B cell (primary cell): ENCODE results near the gene GABRR2. TPM values are rescaled to one million over a fixed set of nuclear protein-coding genes. Genes with fewer than 3 reads are reported as not detected.

Experiments
- ATAC-seq: fragments of 200-7000 bp; cut with Tn5 transposase; one replicate; pipeline ENCODE4 v1.10.0; 2021; ENCODE audit warnings: low read depth, mild to moderate bottlenecking, moderate number of reproducible peaks, moderate library complexity
- CTCF ChIA-PET: fragments of 350-600 bp; sonication (Branson Sonifier 250); formaldehyde crosslinking; loops from one replicate; lab custom pipeline; 2021; ENCODE audit warnings: antibody characterized with exemption, inconsistent platforms; lab: Charles Lee
- POLR2A ChIA-PET: fragments of 350-600 bp; sonication (Branson Sonifier 250); formaldehyde crosslinking; loops from one replicate; lab custom pipeline; 2021; ENCODE audit warnings: antibody characterized with exemption; lab: Charles Lee
- DNase-seq: peaks from one replicate; pipeline ENCODE4 v3.0.0; 2013
- H2AFZ ChIP-seq: 2 replicates; pipeline ENCODE4 v1.6.1; 2012; ENCODE audit warnings: mild to moderate bottlenecking, low read depth, low read length; ENCODE audit not compliant: insufficient read depth, poor library complexity, severe bottlenecking
- H3K27ac ChIP-seq, 2 donors: 1 replicate in 1 of 2; 2 replicates in 1 of 2; pipeline ENCODE4 v1.5.1; 2012 to 2013; ENCODE audit warnings: low read length in 2 of 2, mild to moderate bottlenecking in 2 of 2, moderate library complexity in 1 of 2
- H3K27me3 ChIP-seq, 4 experiments: fragments of 200-600 bp in 1 of 4; sonication (generic) in 1 of 4; replicated peaks in 1 of 4; 1 replicate in 2 of 4; 2 replicates in 2 of 4; pipeline versions ENCODE4 v1.6.1 to v1.7.0; 2013 to 2016; ENCODE audit warnings: low read length in 3 of 4, mild to moderate bottlenecking in 2 of 4, mixed read lengths in 1 of 4, moderate library complexity in 1 of 4; ENCODE audit not compliant: insufficient read depth in 4 of 4, control insufficient read depth in 3 of 4; ENCODE audit errors: control extremely low read depth in 1 of 4
- H3K36me3 ChIP-seq, 2 experiments: replicated peaks in 1 of 2; 1 replicate in 1 of 2; 2 replicates in 1 of 2; pipeline versions ENCODE4 v1.6.1 to v1.7.1; 2013; ENCODE audit warnings: low read length in 1 of 2; ENCODE audit not compliant: insufficient read depth in 2 of 2, control insufficient read depth in 1 of 2; ENCODE audit errors: control extremely low read depth in 1 of 2, extremely low read depth in 1 of 2
- H3K4me1 ChIP-seq, 2 donors: fragments of 200-600 bp in 1 of 2; sonication (generic) in 1 of 2; 1 replicate in 1 of 2; 2 replicates in 1 of 2; pipeline versions ENCODE4 v1.5.1 to v1.6.1; 2013 to 2017; ENCODE audit warnings: low read length in 2 of 2; ENCODE audit not compliant: control insufficient read depth in 2 of 2, insufficient read depth in 2 of 2
- H3K4me2 ChIP-seq: replicated peaks from 2 replicates; pipeline ENCODE3; 2012; ENCODE audit warnings: mild to moderate bottlenecking, low read depth, low read length; ENCODE audit not compliant: poor library complexity, severe bottlenecking
- H3K4me3 ChIP-seq, 5 experiments: fragments of 200-600 bp in 1 of 5; sonication (generic) in 1 of 5; 1 replicate in 3 of 5; 2 replicates in 2 of 5; pipeline versions ENCODE4 v1.5.1 to v1.7.0; 2011 to 2016; ENCODE audit warnings: low read length in 4 of 5, mild to moderate bottlenecking in 4 of 5, low read depth in 2 of 5, control low read depth in 1 of 5, moderate library complexity in 1 of 5; ENCODE audit not compliant: insufficient read depth in 1 of 5; ENCODE audit errors: control extremely low read depth in 1 of 5, extremely low read depth in 1 of 5
- H3K79me2 ChIP-seq: fragments of 200-600 bp; sonication (generic); one replicate; pipeline ENCODE4 v1.6.0; 2016; ENCODE audit warnings: low read length; ENCODE audit not compliant: control insufficient read depth, insufficient read depth
- H3K9ac ChIP-seq: fragments of 200-600 bp; sonication (generic); 2 replicates; pipeline ENCODE4 v1.6.1; 2017; ENCODE audit warnings: mild to moderate bottlenecking, low read length, moderate library complexity
- H3K9me3 ChIP-seq, 3 donors: one replicate each; pipeline versions ENCODE4 v1.6.1 to v1.7.1; 2013; ENCODE audit warnings: low read length in 2 of 3; ENCODE audit not compliant: control insufficient read depth in 2 of 3, insufficient read depth in 1 of 3; ENCODE audit errors: control extremely low read depth in 1 of 3
- H4K20me1 ChIP-seq: 2 replicates; pipeline ENCODE4 v1.6.0; 2012; ENCODE audit warnings: mild to moderate bottlenecking, low read length; ENCODE audit not compliant: insufficient read depth, control insufficient read depth, poor library complexity, severe bottlenecking
- H3K27ac Mint-ChIP-seq: one replicate; pipeline ENCODE4 v1.8.0; 2021; ENCODE audit warnings: mixed read lengths
- H3K27me3 Mint-ChIP-seq: one replicate; pipeline ENCODE4 v1.8.0; 2021; ENCODE audit warnings: mixed read lengths
- H3K4me1 Mint-ChIP-seq: one replicate; pipeline ENCODE4 v1.8.0; 2021; ENCODE audit warnings: mixed read lengths
- H3K4me3 Mint-ChIP-seq: one replicate; pipeline ENCODE4 v1.8.0; 2021; ENCODE audit warnings: mixed read lengths
- H3K9me3 Mint-ChIP-seq: one replicate; pipeline ENCODE4 v1.8.0; 2022; ENCODE audit warnings: mixed read lengths; ENCODE audit not compliant: insufficient read depth
- EZH2 ChIP-seq: IDR thresholded peaks from 2 replicates; pipeline ENCODE4 v1.6.1; 2012; ENCODE audit warnings: borderline replicate concordance, low read depth, mild to moderate bottlenecking, moderate library complexity, low read length; ENCODE audit not compliant: insufficient read depth, poor library complexity, severe bottlenecking
- WGBS: methylation state at CpG from one replicate; pipeline ENCODE4 v1.1.5; 2013; ENCODE audit warnings: missing lambda C conversion rate; ENCODE audit not compliant: insufficient coverage; 5-methylcytosine and 5-hydroxymethylcytosine counted together
- intact Hi-C: fragments of 100-400 bp; cut with micrococcal nuclease; formaldehyde crosslinking; loops from one replicate; pipeline ENCODE4 v1.10.0; 2022
- polyA plus RNA-seq: library from polyadenylated mRNA; depleted of rRNA; stranded (reverse); fragments of >200 nt; gene quantifications from 2 replicates; pipeline ENCODE4 v1.2.3, GENCODE V29; 2012
- total RNA-seq, 2 donors: library from RNA; stranded (reverse); fragments of 120-200 nt in 1 of 2; gene quantifications; 1 replicate in 1 of 2; 2 replicates in 1 of 2; pipeline versions ENCODE4 v1.2.3 to v1.2.4, GENCODE V29; 2013 to 2022
- TF ChIP-seq, protein P1 (sequence below): fragments of 200-600 bp; IDR thresholded peaks from one replicate; pipeline ENCODE4 v1.8.0; 2022; ENCODE audit warnings: antibody characterized with exemption, mild to moderate bottlenecking

GABRR2 gene
- total and polyA plus RNA-seq, 2 donors (not counting 1 experiment from before 2014, with no cell fraction given), result 0.59 to 4.7 TPM

DNA sequence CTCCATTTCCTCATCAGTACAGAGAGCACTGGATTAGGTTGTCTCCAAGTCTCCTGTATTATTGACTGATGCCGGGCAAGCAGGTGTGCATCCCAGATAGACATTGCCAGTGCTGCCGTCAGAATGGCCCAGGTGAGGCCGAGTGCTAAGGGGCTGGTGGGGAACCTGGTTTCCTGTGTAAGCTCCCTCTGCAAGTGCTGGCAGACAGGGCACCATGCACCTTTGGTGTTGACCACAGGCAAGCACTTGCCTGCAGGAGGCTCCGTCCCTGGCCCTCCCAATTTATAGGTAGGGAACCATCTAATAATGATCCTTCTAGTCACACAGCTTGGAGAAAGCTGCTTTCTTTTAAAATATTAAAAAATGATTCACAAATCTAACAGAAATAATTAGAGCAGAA lies 98.7 kb downstream of the GABRR2 start:
- intact Hi-C loops, result no loop called here
- 89% methylated on average over 3 of the region's 4 CpGs for WGBS
- no peak for TF ChIP-seq EZH2
- TF ChIP-seq, protein P1, sequence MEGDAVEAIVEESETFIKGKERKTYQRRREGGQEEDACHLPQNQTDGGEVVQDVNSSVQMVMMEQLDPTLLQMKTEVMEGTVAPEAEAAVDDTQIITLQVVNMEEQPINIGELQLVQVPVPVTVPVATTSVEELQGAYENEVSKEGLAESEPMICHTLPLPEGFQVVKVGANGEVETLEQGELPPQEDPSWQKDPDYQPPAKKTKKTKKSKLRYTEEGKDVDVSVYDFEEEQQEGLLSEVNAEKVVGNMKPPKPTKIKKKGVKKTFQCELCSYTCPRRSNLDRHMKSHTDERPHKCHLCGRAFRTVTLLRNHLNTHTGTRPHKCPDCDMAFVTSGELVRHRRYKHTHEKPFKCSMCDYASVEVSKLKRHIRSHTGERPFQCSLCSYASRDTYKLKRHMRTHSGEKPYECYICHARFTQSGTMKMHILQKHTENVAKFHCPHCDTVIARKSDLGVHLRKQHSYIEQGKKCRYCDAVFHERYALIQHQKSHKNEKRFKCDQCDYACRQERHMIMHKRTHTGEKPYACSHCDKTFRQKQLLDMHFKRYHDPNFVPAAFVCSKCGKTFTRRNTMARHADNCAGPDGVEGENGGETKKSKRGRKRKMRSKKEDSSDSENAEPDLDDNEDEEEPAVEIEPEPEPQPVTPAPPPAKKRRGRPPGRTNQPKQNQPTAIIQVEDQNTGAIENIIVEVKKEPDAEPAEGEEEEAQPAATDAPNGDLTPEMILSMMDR, result no peak

DNA sequence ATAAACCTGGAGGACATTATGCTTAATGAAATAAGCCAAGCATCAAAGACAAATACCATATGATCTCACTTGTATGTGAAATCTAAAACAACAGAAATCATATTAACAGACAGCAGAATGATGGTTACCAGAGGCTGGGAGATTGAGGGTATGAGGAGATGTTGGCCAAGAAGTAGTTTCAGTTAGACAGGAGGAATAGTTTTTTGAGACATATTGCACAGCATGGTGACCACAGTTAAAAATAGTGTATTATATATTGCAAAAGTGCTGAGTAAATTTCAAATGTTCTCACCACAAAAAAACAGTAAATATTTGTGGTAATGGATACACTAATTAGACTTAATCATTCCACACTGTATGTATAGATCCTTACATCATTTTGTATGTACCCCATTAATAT lies 99.7 kb downstream of the GABRR2 start:
- Mint-ChIP-seq H3K9me3 (no peaks in the 10 kb centered on the region), H3K27me3 (peaks cover 42% of the 10 kb centered on the region), H3K4me1 (no peaks in the 10 kb centered on the region), H3K4me3 (no peak overlapping the region), H3K27ac (no peak overlapping the region)
- intact Hi-C loops, result no loop called here
- DNase-seq (no peak), ATAC-seq (no peak)
- H3K79me2 ChIP-seq, result no peaks in the 10 kb centered on the region
- H3K36me3 ChIP-seq, result no peaks in the 10 kb centered on the region
- H3K27ac ChIP-seq, result no peak overlapping the region
- ChIA-PET CTCF (no interaction called here), POLR2A (no interaction called here)
- no peaks in the 10 kb centered on the region for H3K4me1 ChIP-seq
- peaks cover 0 to 7% (median 3%) of the 10 kb centered on the region in 4 experiments for H3K27me3 ChIP-seq
- H2AFZ ChIP-seq, result no peak overlapping the region
- H3K4me2 ChIP-seq, result no peak overlapping the region
- no peak overlapping the region for H3K4me3 ChIP-seq
- no peak overlapping the region for H3K9ac ChIP-seq
- no peaks in the 10 kb centered on the region for H4K20me1 ChIP-seq
- peaks cover 0 to 2% (median 0%) of the 10 kb centered on the region in 3 donors for H3K9me3 ChIP-seq
- TF ChIP-seq, protein P1, result no peak
- no peak for TF ChIP-seq EZH2

More for the DNA sequence above, 98.7 kb downstream of the GABRR2 start:
- Mint-ChIP-seq H3K9me3 (no peaks in the 10 kb centered on the region), H3K4me3 (no peak overlapping the region), H3K27ac (no peak overlapping the region), H3K4me1 (no peaks in the 10 kb centered on the region), H3K27me3 (peaks cover 39% of the 10 kb centered on the region)
- DNase-seq (no peak), ATAC-seq (no peak)
- no peak overlapping the region for H3K4me2 ChIP-seq
- H3K36me3 ChIP-seq, result no peaks in the 10 kb centered on the region
- peaks cover 0 to 2% (median 0%) of the 10 kb centered on the region in 3 donors for H3K9me3 ChIP-seq
- H3K4me3 ChIP-seq, result no peak overlapping the region
- no peak overlapping the region for H2AFZ ChIP-seq
- H3K27ac ChIP-seq, result no peak overlapping the region
- no peaks in the 10 kb centered on the region for H3K4me1 ChIP-seq
- CTCF ChIA-PET, result no interaction called here
- H3K27me3 ChIP-seq, result peaks cover 0 to 7% (median 3%) of the 10 kb centered on the region in 4 experiments
- POLR2A ChIA-PET, result interaction anchor here (0.6 kb wide), 1 partner anchor 213 kb away, joined by 3 read pairs; no protein-coding TSS in a partner anchor
- H3K79me2 ChIP-seq, result no peaks in the 10 kb centered on the region
- no peaks in the 10 kb centered on the region for H4K20me1 ChIP-seq
- no peak overlapping the region for H3K9ac ChIP-seq
